SK-N-SH (cell line): ENCODE data around the gene PELI2.

ENCODE experiments used
- CTCF ChIP-seq: fragments of 200-600 bp; sonication (generic); IDR thresholded peaks from 2 replicates; pipeline ENCODE4 v1.6.1; 2017; ENCODE audit warnings: antibody characterized with exemption, mild to moderate bottlenecking, moderate library complexity
- YY1 ChIP-seq: IDR thresholded peaks from 2 replicates; pipeline ENCODE4 v1.4.0; 2012; ENCODE audit warnings: low read depth, mild to moderate bottlenecking

GRCh38 chr14:56270921-56271320 is 152.7 kb downstream of the PELI2 start:
- TF ChIP-seq CTCF (no peak), YY1 (no peak)
